HG02981 (cell line): Measurements from ENCODE around the gene CD200R1L.

Source experiments
- ATAC-seq: cut with Tn5 transposase; IDR thresholded peaks from one replicate; pipeline ENCODE4 v1.9.1; 2021; ENCODE audit warnings: mild to moderate bottlenecking, moderate library complexity; ENCODE audit not compliant: unreplicated experiment

The CD200R1L gene

GRCh38 chr3:112769286-112769978, 77.2 kb downstream of the CD200R1L start:
- no peak for ATAC-seq

GRCh38 chr3:112767777-112768176, 78.9 kb downstream of the CD200R1L start:
- no peak for ATAC-seq

GRCh38 chr3:112767177-112767576, 79.5 kb downstream of the CD200R1L start:
- ATAC-seq: no peak
